Liver (tissue), 9 donors: ENCODE results near the gene PACSIN2. TPM values are rescaled to one million over a fixed set of nuclear protein-coding genes. Genes with fewer than 3 reads are reported as not detected.

Experiments
- DNase-seq: peaks from one replicate; pipeline ENCODE4 v3.0.0-alpha.2; 2017; ENCODE audit warnings: low spot score
- H3K27ac ChIP-seq, 2 donors: one replicate each; pipeline ENCODE4 v1.7.0; 2013; ENCODE audit warnings: inconsistent platforms in 2 of 2, low read length in 2 of 2, control low read depth in 1 of 2, low read depth in 1 of 2, mild to moderate bottlenecking in 1 of 2
- H3K27me3 ChIP-seq, 4 donors: one replicate each; pipeline versions ENCODE4 v1.6.1 to v1.7.0; 2013; ENCODE audit warnings: low read length in 3 of 4, inconsistent platforms in 1 of 4, mild to moderate bottlenecking in 1 of 4, moderate library complexity in 1 of 4; ENCODE audit not compliant: control insufficient read depth in 4 of 4, insufficient read depth in 4 of 4
- H3K36me3 ChIP-seq, 4 donors: one replicate each; pipeline versions ENCODE4 v1.6.1 to v1.7.0; 2013; ENCODE audit warnings: low read length in 3 of 4, mild to moderate bottlenecking in 3 of 4, low read depth in 1 of 4, moderate library complexity in 1 of 4; ENCODE audit not compliant: control insufficient read depth in 4 of 4, insufficient read depth in 3 of 4
- H3K4me1 ChIP-seq, 4 donors: one replicate each; pipeline versions ENCODE4 v1.6.1 to v1.7.0; 2013; ENCODE audit warnings: low read length in 3 of 4, mild to moderate bottlenecking in 3 of 4, moderate library complexity in 1 of 4; ENCODE audit not compliant: control insufficient read depth in 4 of 4, insufficient read depth in 4 of 4
- H3K4me3 ChIP-seq, 3 donors: one replicate each; pipeline versions ENCODE4 v1.6.1 to v1.7.0; 2013; ENCODE audit warnings: low read length in 3 of 3, control low read depth in 1 of 3, low read depth in 1 of 3, mild to moderate bottlenecking in 1 of 3
- H3K9ac ChIP-seq, 2 donors: one replicate each; pipeline ENCODE4 v1.7.0; 2013; ENCODE audit warnings: low read length in 2 of 2, mild to moderate bottlenecking in 2 of 2, moderate library complexity in 2 of 2, control low read depth in 1 of 2, low read depth in 1 of 2
- H3K9me3 ChIP-seq, 4 donors: one replicate each; pipeline versions ENCODE4 v1.6.1 to v1.7.0; 2013; ENCODE audit warnings: low read length in 3 of 4; ENCODE audit not compliant: control insufficient read depth in 4 of 4
- EGR1 ChIP-seq, 2 donors: IDR thresholded peaks; 2 replicates each; pipeline ENCODE4 v1.6.1; 2016 to 2018; ENCODE audit warnings: antibody characterized with exemption in 2 of 2, low read depth in 2 of 2
- FOXA1 ChIP-seq: IDR thresholded peaks from 2 replicates; pipeline ENCODE4 v1.6.1; 2016; ENCODE audit warnings: antibody characterized with exemption
- FOXA2 ChIP-seq: IDR thresholded peaks from 2 replicates; pipeline ENCODE4 v1.6.1; 2016; ENCODE audit warnings: antibody characterized with exemption
- HNF4A ChIP-seq, 2 donors: conservative IDR thresholded peaks; 2 replicates each; pipeline ENCODE4 v1.6.1; 2016; ENCODE audit warnings: antibody characterized with exemption in 2 of 2, mild to moderate bottlenecking in 2 of 2
- HNF4G ChIP-seq: IDR thresholded peaks from 2 replicates; pipeline ENCODE4 v1.6.1; 2016; ENCODE audit warnings: antibody characterized with exemption
- JUND ChIP-seq, 2 donors: IDR thresholded peaks; 2 replicates each; pipeline ENCODE4 v1.6.1; 2016; ENCODE audit warnings: antibody characterized with exemption in 2 of 2
- NR2F2 ChIP-seq: IDR thresholded peaks from 2 replicates; pipeline ENCODE4 v1.6.1; 2016; ENCODE audit warnings: antibody characterized with exemption
- RAD21 ChIP-seq, 2 donors: IDR thresholded peaks; 2 replicates each; pipeline ENCODE4 v1.6.1; 2016; ENCODE audit warnings: antibody characterized with exemption in 2 of 2, mild to moderate bottlenecking in 2 of 2
- REST ChIP-seq: IDR thresholded peaks from 2 replicates; pipeline ENCODE4 v1.6.1; 2016; ENCODE audit warnings: antibody characterized with exemption, mild to moderate bottlenecking
- RXRA ChIP-seq, 2 donors: IDR thresholded peaks; 2 replicates each; pipeline ENCODE4 v1.6.1; 2017 to 2018; ENCODE audit warnings: antibody characterized with exemption in 2 of 2, mild to moderate bottlenecking in 1 of 2
- SP1 ChIP-seq: IDR thresholded peaks from 2 replicates; pipeline ENCODE4 v1.6.1; 2018; ENCODE audit warnings: antibody characterized with exemption, mild to moderate bottlenecking
- TAF1 ChIP-seq: conservative IDR thresholded peaks from 2 replicates; pipeline ENCODE4 v1.6.1; 2016; ENCODE audit warnings: antibody characterized with exemption, mild to moderate bottlenecking
- YY1 ChIP-seq: IDR thresholded peaks from 2 replicates; pipeline ENCODE4 v1.6.1; 2016; ENCODE audit warnings: antibody characterized with exemption, mild to moderate bottlenecking
- ZBTB33 ChIP-seq: IDR thresholded peaks from 2 replicates; pipeline ENCODE4 v1.6.1; 2016; ENCODE audit warnings: antibody characterized with exemption
- WGBS: extraction: QIAGEN DNeasy Blood & Tissue Kit; methylation state at CpG from one replicate; pipeline ENCODE4 v1.1.7; 2013; 5-methylcytosine and 5-hydroxymethylcytosine counted together
- polyA plus RNA-seq, 2 donors: library from polyadenylated mRNA; stranded (reverse) in 1 of 2; unstranded in 1 of 2; fragments of 200-250 nt in 1 of 2; fragments of >200 nt in 1 of 2; fragmentation: Nextera tagmentation in 1 of 2; extraction: Ambion mirVana in 1 of 2; gene quantifications; one replicate each; pipeline versions ENCODE4 v1.2.1 to v1.2.3, GENCODE V29; 2013 to 2015
- total RNA-seq, 2 donors: library from RNA; depleted of rRNA; stranded (reverse); fragments of >200 nt; gene quantifications; one replicate each; pipeline ENCODE4 v1.2.3, GENCODE V29; 2014
- TF ChIP-seq, protein P1 (sequence below): IDR thresholded peaks from 2 replicates; pipeline ENCODE4 v1.6.1; 2016; ENCODE audit warnings: antibody characterized with exemption
- TF ChIP-seq, protein P2 (sequence below): fragments of 150-350 bp; IDR thresholded peaks from 2 replicates; pipeline ENCODE4 v1.5.1; 2017; ENCODE audit warnings: improper control_type of control experiment, low read depth, low read length; ENCODE audit not compliant: missing input control
- TF ChIP-seq, protein P3 (sequence below): IDR thresholded peaks from 2 replicates; pipeline ENCODE4 v1.6.1; 2016; ENCODE audit warnings: antibody characterized with exemption
- donor health status: healthy.
- donor health status: healthy.
- donor health status: healthy.
- donor health status: healthy.
- donor health status: healthy.

Gene PACSIN2
- total and polyA plus RNA-seq, 4 donors: 9.1 to 31.4 (median 17.0) TPM

DNA sequence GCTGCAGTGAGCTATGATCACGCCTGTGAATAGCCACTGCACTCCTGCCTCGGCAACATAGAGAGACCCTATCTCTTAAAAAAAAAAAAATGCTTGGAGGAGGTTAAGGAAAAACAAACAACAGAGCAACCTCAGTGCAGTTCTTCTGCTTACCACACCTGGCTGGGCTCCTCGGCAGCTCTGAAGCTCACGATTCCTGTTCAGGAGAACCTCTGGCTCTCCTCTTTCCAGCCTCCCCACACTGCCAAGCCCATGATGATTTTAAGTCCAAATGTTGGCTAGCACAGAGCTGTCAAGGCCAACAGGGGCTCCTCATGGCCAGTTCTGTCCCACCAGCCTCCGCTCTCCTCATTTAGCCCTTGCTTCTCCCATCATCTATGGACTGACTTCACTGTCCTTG is 88.2 kb downstream of the PACSIN2 start:
- Histone ChIP-seq H3K9me3 (no peaks in the 10 kb centered on the region), H3K36me3 (no peaks in the 10 kb centered on the region), H3K4me1 (peaks cover 15 to 33% (median 21%) of the 10 kb centered on the region in 4 donors), H3K4me3 (no peak overlapping the region), H3K27ac (no peak overlapping the region), H3K9ac (no peak overlapping the region), H3K27me3 (no peaks in the 10 kb centered on the region)
- 85% methylated on average over 5 of the region's 5 CpGs for WGBS
- no peak for DNase-seq
- TF ChIP-seq ZBTB33: no peak
- TF ChIP-seq JUND (IDR thresholded peaks at IDR 0.05): no peak
- no peak for TF ChIP-seq HNF4A (conservative IDR thresholded peaks at IDR 0.05)
- TF ChIP-seq REST: no peak
- TF ChIP-seq NR2F2: no peak
- TF ChIP-seq HNF4G: no peak
- TF ChIP-seq, protein P1, sequence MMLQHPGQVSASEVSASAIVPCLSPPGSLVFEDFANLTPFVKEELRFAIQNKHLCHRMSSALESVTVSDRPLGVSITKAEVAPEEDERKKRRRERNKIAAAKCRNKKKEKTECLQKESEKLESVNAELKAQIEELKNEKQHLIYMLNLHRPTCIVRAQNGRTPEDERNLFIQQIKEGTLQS: no peak
- TF ChIP-seq, protein P2, sequence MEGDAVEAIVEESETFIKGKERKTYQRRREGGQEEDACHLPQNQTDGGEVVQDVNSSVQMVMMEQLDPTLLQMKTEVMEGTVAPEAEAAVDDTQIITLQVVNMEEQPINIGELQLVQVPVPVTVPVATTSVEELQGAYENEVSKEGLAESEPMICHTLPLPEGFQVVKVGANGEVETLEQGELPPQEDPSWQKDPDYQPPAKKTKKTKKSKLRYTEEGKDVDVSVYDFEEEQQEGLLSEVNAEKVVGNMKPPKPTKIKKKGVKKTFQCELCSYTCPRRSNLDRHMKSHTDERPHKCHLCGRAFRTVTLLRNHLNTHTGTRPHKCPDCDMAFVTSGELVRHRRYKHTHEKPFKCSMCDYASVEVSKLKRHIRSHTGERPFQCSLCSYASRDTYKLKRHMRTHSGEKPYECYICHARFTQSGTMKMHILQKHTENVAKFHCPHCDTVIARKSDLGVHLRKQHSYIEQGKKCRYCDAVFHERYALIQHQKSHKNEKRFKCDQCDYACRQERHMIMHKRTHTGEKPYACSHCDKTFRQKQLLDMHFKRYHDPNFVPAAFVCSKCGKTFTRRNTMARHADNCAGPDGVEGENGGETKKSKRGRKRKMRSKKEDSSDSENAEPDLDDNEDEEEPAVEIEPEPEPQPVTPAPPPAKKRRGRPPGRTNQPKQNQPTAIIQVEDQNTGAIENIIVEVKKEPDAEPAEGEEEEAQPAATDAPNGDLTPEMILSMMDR: no peak
- no peak for TF ChIP-seq FOXA1
- TF ChIP-seq EGR1 (IDR thresholded peaks at IDR 0.05; ENCODE audit: low read depth in 2 of 2): no peak
- no peak for TF ChIP-seq RAD21 (IDR thresholded peaks at IDR 0.05)
- no peak for TF ChIP-seq SP1
- TF ChIP-seq RXRA (IDR thresholded peaks at IDR 0.05): no peak
- TF ChIP-seq YY1: no peak
- no peak for TF ChIP-seq TAF1
- TF ChIP-seq, protein P3, sequence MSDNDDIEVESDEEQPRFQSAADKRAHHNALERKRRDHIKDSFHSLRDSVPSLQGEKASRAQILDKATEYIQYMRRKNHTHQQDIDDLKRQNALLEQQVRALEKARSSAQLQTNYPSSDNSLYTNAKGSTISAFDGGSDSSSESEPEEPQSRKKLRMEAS: no peak

- H3K9ac ChIP-seq: no peak overlapping the region
- 76% methylated on average over 4 of the region's 4 CpGs for WGBS
- no peak overlapping the region for H3K27ac ChIP-seq
These were observed 88.8 kb downstream of the PACSIN2 start for GRCh38 chr22:42926104-42926503.

More at GRCh38 chr22:42926104-42926503, 88.8 kb downstream of the PACSIN2 start:
- H3K36me3 ChIP-seq: no peaks in the 10 kb centered on the region
- H3K4me1 ChIP-seq: peaks cover 15 to 31% (median 22%) of the 10 kb centered on the region in 4 donors
- no peak overlapping the region for H3K4me3 ChIP-seq
- H3K27me3 ChIP-seq: no peaks in the 10 kb centered on the region
- no peak for TF ChIP-seq FOXA2
- TF ChIP-seq, protein P3: no peak
- TF ChIP-seq, protein P2: no peak
- TF ChIP-seq HNF4G: no peak
- no peak for TF ChIP-seq EGR1 (IDR thresholded peaks at IDR 0.05; ENCODE audit: low read depth in 2 of 2)
- TF ChIP-seq REST: no peak
- TF ChIP-seq SP1: no peak
- TF ChIP-seq JUND (IDR thresholded peaks at IDR 0.05): no peak
- no peak for TF ChIP-seq NR2F2
- TF ChIP-seq HNF4A (conservative IDR thresholded peaks at IDR 0.05): no peak
- no peak for TF ChIP-seq RAD21 (IDR thresholded peaks at IDR 0.05)
- TF ChIP-seq YY1: no peak
- H3K9me3 ChIP-seq: no peaks in the 10 kb centered on the region
- DNase-seq: no peak
